ENCODE data around the gene MSANTD1. TPM values are rescaled to one million over a fixed set of nuclear protein-coding genes. Genes with fewer than 3 reads are reported as not detected.

The MSANTD1 gene
- total RNA-seq, result 0.48 and 0.57 TPM in 2 replicates
- 0.32 TPM for polyA plus RNA-seq (2012)

DNA sequence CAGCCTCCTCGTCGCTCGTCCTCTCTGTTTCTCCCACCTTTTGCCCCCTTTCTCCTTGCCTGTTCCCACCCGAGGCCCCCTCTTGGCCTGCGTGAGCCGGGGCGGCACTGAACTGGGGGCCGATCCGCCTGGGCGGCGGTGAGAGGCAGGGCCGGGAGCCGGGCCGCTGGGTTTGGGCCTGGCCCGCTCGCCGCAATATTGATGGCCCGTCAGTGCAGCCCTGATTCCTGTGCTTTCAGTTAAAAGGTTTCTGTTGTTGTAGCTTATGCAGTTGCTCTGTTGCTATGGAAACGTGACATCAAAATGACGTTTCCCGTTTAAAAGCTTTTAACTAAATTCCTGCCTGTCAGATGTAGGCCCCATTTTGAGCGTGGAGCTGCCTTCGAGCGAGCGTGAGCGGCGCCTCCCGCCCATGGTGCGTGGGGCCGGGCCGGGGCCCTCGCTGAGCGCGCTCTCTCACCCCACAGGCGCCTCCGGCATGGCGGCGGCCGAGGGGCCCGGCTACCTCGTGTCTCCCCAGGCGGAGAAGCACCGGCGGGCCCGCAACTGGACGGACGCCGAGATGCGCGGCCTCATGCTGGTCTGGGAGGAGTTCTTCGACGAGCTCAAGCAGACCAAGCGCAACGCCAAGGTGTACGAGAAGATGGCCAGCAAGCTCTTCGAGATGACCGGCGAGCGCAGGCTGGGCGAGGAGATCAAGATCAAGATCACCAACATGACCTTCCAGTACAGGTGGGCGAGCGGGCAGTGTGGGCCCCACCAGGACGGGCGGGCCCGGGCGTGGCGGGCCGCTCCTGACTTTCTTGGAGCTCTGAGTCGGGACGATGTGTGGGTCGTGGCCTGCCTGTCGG is at the start of gene MSANTD1:
Gene MSANTD1, plus strand, starts transcription at position 349 of the 851 bp plus-strand sequence. Its CDS starts 64 bp downstream, at position 413.
- no peak for DNase-seq (ENCODE audit: low read depth)

DNA sequence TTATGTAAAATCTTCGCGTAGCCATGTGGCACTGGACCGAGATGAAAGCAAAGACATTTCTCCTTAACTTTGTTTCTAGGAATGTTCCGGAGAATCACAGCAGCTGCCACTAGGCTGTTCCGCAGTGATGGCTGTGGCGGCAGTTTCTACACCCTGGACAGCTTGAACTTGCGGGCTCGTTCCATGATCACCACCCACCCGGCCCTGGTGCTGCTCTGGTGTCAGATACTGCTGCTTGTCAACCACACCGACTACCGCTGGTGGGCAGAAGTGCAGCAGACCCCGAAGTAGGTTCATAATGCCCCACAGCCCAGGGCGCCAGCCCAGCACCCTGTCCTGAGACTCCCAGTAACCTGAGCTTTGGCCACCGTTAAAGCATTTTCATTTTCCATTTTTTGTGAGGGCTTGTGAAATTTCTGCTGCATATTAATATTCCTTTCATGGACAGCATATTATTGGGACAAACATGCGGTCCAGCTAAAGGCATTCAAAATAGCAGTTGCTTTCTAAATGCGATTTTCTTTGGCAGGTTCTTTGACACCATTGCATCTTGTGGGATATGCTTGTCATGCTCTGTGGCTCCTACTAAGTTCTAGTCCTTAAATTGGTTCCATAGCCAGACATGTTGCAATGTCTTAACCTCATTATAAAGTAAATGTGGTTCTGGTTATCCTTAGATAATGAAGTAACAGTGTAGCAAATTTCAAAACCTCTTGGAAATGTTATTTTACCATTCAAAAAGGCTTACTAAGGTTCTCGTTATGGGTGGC is 49.1 kb upstream of the MSANTD1 start:
- no peak for DNase-seq (ENCODE audit: low read depth)

DNA sequence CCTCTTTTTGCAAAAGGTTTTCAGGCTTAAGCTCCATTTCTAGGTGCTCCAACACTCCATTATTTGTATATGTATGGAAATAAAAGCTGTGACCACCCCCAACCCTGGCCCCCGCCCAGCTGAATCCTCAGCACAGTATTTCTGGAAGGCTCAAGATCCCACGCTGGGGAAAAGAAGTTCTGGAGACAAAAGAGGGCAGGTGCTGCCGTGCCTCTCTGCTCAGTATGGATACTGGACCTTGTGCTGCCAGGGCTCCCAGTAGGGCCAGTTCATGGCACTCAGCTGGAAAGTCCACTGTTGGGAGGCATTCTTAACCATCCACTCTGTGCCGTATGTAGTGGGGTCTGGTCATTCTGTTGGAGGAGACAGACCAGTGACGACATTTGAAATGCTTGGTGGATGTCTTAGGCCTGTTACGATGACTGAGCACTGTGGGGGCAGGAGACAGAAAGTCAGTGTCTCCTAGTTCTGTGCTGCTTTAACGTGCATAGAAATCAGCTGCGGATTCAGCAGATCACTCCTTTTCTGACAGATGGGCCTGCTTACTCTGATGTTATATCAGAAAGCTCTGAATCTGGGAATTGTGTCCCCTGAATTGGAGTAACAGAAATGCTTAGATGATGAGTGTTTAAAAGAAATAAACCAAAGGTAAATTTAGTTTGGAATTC is 48.4 kb upstream of the MSANTD1 start:
- DNase-seq (ENCODE audit: low read depth), result no peak

DNA sequence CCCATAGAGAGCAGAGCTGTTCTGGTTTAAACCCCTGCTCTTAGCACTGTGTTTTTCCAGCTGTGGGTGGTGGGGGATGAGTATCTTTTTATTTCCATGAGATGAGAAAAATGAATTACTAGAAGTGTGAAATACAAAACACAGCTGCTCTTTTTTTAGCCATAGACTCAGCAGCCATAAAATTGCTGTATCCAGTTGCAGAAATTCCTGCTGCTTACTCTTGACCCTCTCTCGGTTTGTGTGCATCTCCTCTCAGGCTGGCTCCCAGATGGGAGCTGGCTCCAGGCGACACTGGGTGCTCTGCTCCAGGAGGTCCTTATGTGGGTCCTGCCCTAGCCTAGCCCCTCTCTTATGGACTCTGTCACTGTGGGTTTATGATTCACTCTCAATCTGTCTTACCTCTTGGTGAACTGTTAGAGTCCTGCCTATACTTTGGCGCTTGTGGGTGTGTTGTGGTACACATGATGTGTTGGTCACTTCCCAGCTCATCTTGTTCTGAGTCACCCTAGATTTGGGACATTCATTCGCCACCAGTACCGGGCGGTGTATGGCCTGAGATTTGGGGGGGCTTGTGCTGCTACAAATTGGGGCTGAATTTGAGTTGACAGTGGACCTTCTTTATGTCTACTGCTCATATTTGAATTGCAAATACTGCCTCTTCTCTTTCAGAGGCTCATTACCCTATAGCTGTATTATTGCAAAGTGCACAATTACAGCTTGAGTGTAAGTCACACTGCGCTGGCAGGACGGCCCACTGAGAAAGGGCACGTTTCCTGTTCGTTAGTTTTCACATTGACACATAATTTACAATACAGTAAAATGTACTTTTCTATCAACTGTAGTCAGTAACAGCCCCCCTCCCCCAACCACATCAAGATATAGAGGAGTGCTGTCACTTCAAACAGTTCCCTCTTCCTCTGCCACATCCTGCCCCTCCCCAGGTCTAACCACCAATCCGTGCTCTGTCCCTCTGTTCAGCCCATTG is 46.9 kb upstream of the MSANTD1 start:
- DNase-seq (ENCODE audit: low read depth), result peak; percentile 61

DNA sequence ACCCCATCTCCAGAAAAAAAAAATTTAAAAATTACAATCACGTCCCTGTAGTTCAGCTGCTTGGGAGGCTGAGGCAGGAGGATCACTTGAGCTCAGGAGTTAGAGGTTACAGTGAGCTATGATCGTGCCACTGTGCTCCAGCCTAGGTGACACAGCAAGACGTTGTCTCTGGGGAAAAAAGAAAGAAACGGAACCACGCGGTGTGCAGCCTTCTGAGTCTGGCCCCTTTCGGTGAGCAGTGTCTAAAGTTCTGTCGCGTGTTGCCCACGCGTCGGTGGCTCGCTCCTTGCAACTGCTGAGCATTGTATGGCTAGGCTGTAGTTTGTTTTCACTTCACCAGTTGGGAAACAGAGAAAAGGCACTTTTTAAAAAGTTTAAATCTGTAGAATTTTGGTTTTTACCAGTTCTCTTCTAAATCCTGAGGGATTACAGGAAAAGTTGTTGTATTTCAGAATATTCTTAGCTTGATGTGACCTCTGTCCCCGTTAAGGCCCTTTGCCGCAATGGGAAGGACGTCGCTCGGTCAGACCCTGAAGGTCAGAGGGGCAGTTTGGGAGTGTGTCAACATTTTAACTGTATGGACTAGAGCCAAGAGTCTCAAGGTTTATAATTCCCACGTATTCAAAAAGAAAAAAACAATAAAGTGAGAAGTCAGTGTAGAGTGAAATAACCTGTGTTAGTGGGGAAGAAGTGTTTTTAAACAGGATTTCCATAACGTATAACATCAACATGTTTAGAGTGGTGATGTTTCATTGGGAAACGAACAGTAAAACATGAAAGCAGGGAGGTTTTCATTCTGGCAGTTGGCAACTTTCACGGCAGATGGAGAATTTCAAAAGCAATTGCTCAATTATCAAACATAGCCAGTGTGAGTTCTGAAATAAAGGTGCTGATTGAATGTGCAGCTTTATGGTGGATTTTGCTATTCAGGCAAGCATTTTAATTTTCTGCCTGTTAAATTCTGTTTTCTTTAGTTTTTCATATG is 45.8 kb upstream of the MSANTD1 start:
- no peak for DNase-seq (ENCODE audit: low read depth)

DNA sequence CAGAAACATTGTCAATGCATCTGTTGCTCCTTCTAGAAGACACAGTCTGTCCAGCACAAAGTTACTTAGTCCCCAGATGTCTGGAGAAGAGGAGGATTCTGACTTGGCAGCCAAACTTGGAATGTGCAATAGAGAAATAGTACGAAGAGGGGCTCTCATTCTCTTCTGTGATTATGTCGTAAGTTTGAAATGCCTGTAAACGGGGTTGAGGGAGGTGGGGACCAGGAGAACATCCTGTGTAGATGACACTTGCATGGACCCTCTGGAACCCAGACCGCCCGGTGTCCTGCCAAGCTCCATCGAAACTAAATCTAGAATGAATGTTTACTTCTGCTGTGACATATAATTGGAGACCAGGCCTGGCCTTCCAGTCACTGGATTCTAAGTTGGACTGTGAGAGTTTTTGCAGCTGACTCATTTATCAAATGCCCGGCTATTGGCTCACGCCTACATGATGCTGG is 45.0 kb upstream of the MSANTD1 start:
- peak; percentile 31 for DNase-seq (ENCODE audit: low read depth)

DNA sequence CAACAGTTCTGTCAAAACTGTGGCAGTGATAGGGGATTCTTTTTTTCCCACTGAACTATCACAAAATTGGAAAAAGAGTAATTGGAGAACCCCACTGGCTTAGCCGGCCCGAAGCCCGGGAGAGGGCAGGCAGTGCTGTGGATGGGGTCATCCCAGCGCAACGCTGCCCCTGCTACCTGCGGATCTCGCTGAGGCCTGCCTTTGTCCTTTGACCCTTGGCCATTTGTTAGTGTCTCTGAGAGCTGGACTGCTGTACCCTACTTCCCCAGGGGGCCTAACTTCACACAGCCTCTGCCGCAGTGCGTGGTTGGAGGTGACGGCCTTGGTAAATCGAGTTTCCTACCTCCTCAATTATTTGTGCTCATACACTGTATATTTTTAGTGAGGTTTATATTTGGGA is 43.0 kb upstream of the MSANTD1 start:
- no peak for DNase-seq (ENCODE audit: low read depth)

DNA sequence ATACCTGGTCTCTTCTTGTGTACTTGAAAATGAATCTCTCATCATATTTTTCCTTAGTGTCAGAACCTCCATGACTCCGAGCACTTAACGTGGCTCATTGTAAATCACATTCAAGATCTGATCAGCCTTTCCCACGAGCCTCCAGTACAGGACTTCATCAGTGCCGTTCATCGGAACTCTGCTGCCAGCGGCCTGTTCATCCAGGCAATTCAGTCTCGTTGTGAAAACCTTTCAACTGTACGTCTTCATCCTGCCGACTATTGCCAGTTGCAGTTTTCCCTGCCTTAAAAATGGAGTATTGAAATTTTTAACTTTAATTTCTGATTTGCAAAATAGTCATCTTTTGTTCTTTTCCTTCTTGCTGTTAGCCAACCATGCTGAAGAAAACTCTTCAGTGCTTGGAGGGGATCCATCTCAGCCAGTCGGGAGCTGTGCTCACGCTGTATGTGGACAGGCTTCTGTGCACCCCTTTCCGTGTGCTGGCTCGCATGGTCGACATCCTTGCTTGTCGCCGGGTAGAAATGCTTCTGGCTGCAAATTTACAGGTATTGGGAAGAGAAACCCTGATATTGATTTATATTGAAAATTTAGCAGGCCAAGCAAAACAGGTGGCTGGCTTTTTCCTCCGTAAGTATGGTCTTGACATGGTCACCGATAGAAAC is 42.4 kb upstream of the MSANTD1 start:
- DNase-seq (ENCODE audit: low read depth), result no peak

DNA sequence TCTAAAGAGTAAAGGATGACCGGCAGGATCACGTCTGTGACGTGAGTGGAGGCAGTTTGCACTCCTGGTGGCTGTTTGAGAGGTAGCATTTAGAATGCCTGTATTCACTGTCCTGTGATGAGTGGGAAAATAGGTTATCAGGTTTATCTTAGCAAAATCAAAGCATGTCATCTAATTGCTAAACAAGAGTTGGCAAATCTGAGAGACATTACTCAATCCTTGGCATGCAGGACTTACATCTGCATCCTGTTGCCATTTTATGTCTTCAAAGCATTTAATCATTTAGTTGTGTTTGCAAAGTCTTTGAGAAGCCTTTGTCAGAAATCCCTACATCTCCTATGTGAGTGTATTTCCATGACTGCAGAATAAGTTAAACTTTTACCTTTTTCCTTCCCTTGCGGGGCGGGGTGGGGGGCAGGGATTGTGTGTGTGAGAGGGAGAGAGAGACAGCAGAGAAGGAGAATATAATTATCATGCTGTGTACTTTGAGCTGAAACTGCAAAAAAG is 41.4 kb upstream of the MSANTD1 start:
- DNase-seq (ENCODE audit: low read depth), result no peak

DNA sequence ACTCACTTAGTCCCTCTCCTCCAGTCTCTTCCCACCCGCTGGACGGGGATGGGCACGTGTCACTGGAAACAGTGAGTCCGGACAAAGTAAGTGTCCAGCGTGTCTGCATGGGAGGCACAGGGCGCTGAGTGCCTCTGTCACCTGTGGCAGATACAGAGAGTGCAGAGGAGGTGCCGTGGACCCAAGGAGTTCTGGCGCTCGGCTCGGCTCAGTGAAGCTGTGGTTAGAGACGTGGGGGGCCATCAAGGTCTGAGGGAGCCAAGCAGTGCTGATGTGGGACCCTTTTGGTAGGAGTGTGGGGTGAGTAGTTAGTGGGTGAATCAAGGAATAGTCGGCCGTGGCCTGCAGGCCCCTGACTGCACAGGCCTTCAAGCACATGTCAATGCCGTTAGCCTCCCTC is 40.1 kb upstream of the MSANTD1 start:
- no peak for DNase-seq (ENCODE audit: low read depth)

DNA sequence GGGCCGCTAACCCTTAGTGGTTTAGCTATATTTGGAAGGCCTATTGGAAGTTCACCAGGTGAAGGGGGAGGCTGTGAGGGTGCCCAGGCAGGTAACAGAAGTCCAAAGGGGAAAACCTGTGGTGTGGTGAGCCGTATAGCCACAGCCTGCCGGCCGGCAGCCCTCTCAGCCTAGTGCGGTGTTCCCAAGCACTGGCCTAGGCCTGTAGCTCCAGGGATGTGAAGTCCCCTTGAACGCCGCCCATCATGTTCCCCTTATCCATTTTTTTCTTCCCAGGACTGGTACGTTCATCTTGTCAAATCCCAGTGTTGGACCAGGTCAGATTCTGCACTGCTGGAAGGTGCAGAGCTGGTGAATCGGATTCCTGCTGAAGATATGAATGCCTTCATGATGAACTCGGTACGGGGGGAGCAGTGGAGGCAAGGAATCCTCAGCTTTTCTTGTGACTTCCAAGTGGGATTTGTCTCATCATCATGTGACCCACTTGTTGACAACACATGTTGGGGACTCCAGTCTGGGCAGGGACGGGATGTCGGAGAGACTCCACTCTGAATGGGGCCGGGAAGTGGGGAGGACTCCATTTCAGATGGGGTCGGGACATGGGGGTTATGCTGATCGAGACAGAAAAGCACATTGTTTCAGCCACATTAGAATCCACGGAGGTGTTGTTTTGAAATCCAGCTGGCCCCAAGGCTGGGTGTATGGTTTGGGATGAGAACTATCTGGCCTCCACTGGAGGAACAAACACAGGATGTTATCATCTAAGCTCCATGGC is 39.2 kb upstream of the MSANTD1 start:
- DNase-seq (ENCODE audit: low read depth), result no peak

DNA sequence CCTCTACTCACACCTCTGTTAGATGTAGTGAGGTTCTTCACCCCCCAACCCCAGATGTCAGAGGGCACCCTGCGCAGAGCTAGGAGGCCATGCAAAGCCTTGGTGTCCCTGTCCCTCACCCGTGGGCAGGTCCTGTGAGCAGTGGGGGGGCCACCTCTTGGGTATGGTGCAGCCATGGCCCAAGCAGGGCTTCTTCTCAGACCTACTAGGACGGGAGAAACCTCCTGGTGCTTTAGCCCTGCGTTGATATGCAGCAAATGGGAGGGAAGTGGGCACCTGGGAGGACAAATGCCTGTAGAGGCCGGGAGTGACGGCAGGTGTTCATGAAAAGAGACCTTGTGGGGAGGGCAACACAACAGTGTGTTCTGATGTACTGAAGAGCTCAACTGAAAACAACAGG is 38.5 kb upstream of the MSANTD1 start:
- no peak for DNase-seq (ENCODE audit: low read depth)

DNA sequence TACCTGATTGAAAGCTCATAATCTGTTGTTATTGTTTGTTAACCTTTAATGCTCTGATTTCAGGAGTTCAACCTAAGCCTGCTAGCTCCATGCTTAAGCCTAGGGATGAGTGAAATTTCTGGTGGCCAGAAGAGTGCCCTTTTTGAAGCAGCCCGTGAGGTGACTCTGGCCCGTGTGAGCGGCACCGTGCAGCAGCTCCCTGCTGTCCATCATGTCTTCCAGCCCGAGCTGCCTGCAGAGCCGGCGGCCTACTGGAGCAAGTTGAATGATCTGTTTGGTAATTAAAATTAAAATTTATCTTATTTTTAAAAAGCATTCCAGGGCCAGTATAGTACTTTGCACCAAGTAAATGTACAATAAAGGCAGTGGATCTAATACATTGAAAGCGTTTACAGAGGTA is 37.1 kb upstream of the MSANTD1 start:
- DNase-seq (ENCODE audit: low read depth), result no peak

DNA sequence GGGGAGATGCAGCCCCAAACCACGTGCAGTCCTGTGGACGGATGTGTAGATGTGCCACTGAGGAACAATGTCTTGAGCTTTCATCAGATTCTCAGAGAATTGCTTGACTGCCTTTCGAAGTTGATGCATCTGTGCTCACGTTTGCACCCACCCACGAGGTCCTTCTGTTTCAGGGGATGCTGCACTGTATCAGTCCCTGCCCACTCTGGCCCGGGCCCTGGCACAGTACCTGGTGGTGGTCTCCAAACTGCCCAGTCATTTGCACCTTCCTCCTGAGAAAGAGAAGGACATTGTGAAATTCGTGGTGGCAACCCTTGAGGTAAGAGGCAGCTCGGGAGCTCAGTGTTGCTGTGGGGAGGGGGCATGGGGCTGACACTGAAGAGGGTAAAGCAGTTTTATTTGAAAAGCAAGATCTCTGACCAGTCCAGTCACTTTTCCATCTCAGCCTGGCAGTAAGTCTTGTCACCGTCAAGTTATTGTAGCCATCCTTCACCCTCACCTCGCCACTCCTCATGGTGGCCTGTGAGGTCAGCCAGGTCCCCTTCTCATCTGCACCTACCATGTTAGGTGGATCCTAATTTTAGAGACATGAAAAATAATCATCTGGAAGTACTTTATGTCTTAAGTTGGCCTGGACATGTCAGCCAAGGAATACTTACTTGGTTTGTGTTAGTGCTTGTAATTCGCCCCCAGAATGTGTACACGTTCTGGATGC is 36.4 kb upstream of the MSANTD1 start:
- no peak for DNase-seq (ENCODE audit: low read depth)

DNA sequence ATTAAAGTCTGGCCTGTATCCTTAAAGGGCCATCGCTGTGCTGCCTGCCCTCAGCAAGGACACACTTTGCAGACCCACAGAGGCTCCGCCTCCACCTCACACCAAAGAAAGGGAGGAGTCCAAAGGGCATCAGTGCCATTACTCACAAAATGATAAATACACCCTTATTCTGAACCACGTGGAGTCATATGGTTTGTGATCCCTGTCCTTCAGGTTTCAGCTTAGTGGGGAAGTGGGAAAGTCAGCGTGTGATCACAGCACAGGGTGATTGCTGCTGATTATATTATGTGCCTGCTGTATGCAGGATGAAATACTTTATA is 35.9 kb upstream of the MSANTD1 start:
- no peak for DNase-seq (ENCODE audit: low read depth)

DNA sequence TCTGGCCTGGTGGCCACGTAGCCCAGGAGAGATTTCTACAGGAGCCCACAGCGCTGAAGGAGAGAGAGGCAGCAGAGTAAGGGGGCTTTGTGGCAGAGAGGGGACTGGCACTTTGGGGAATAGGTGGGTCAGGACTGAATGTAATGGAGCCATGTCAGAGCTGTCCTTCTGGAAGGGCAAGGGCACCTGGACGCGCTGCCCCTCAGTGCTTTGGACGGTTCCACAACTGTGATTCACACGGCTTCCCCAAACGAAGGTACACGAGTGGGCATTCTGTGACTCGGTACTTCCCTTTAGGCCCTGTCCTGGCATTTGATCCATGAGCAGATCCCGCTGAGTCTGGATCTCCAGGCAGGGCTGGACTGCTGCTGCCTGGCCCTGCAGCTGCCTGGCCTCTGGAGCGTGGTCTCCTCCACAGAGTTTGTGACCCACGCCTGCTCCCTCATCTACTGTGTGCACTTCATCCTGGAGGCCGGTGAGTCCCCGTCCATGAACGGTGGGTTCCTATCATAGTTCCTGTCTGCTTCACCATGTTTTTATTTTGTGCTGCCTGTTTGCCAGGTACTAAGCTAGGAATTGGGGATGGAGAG is 35.2 kb upstream of the MSANTD1 start:
- no peak for DNase-seq (ENCODE audit: low read depth)

DNA sequence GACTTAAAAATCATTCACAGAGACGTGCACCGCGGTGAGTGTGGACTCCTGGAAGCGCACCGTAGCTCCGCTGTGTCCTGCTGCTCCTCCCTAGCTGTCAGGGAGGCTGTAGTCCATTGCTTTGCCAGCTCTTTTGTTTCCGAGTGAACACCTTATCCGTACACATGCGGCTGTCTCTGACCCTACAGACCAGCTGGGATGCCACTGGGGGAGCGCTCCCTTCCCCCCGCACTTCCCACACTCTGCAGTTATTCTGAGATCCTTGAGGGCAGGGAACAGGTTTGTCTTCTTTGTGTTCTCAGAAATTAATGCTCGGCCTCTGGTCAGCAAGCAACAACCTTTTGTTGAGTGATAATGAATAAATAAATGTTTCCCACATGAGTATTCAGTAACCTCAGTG is 33.7 kb upstream of the MSANTD1 start:
- no peak for DNase-seq (ENCODE audit: low read depth)
